WTC11 (cell line): ENCODE data around the gene TBL1X. TPM values are rescaled to one million over a fixed set of nuclear protein-coding genes. Genes with fewer than 3 reads are reported as not detected.

Experiments
- ATAC-seq: fragments of 200-7000 bp; cut with Tn5 transposase; 2 replicates; pipeline ENCODE4 v1.10.0; 2021; ENCODE audit warnings: mild to moderate bottlenecking, moderate library complexity
- CTCF ChIA-PET: fragments of 300-600 bp; sonication (Branson Sonifier 250); formaldehyde crosslinking; loops from one replicate; lab custom pipeline; 2021; ENCODE audit warnings: antibody characterized with exemption; lab: Charles Lee
- POLR2A ChIA-PET: fragments of 350-600 bp; sonication (Branson Sonifier 250); formaldehyde crosslinking; loops from one replicate; lab custom pipeline; 2021; ENCODE audit warnings: antibody characterized with exemption; lab: Charles Lee
- DNase-seq: peaks from one replicate; pipeline ENCODE4 v3.0.0; 2021; ENCODE audit warnings: low spot score
- H3K27ac Mint-ChIP-seq: 2 replicates; pipeline ENCODE4 v1.8.0; 2021; ENCODE audit warnings: mixed read lengths
- H3K27me3 Mint-ChIP-seq: 2 replicates; pipeline ENCODE4 v1.8.0; 2021; ENCODE audit warnings: low read depth, mild to moderate bottlenecking, moderate library complexity, mixed read lengths
- H3K36me3 Mint-ChIP-seq: 2 replicates; pipeline ENCODE4 v1.8.0; 2021; ENCODE audit warnings: mixed read lengths
- H3K4me1 Mint-ChIP-seq: 2 replicates; pipeline ENCODE4 v1.8.0; 2022; ENCODE audit warnings: mixed read lengths
- H3K4me3 Mint-ChIP-seq: 2 replicates; pipeline ENCODE4 v1.8.0; 2021; ENCODE audit warnings: mild to moderate bottlenecking, moderate library complexity, mixed read lengths
- H3K9me3 Mint-ChIP-seq: 2 replicates; pipeline ENCODE4 v1.8.0; 2021; ENCODE audit warnings: mixed read lengths
- E2F4 ChIP-seq: sonication (generic); formaldehyde crosslinking; IDR thresholded peaks from 2 replicates; pipeline ENCODE4 v1.8.1; 2022; ENCODE audit warnings: low read depth, mild to moderate bottlenecking, moderate library complexity, missing genetic modification reagents, borderline replicate concordance
- HMGA2 ChIP-seq: fragments of 250-450 bp; sonication (Bioruptor Pico); IDR thresholded peaks from 2 replicates; pipeline ENCODE4 v1.4.0; 2021; ENCODE audit warnings: mild to moderate bottlenecking, moderate library complexity
- MAX ChIP-seq: sonication (generic); formaldehyde crosslinking; IDR thresholded peaks from 2 replicates; pipeline ENCODE4 v1.8.0; 2022; ENCODE audit warnings: mild to moderate bottlenecking, missing genetic modification reagents
- NFATC4 ChIP-seq: fragments of 250-450 bp; sonication (Bioruptor Pico); IDR thresholded peaks from 2 replicates; pipeline ENCODE4 v1.9.0; 2021; ENCODE audit warnings: mild to moderate bottlenecking
- NR2C2 ChIP-seq: sonication (generic); formaldehyde crosslinking; IDR thresholded peaks from 2 replicates; pipeline ENCODE4 v1.8.0; 2022; ENCODE audit warnings: mild to moderate bottlenecking, missing genetic modification reagents
- PRDM15 ChIP-seq: sonication (generic); formaldehyde crosslinking; IDR thresholded peaks from 2 replicates; pipeline ENCODE4 v1.8.0; 2022; ENCODE audit warnings: missing genetic modification reagents
- PRRX2 ChIP-seq: fragments of 250-450 bp; sonication (Bioruptor Pico); IDR thresholded peaks from 2 replicates; pipeline ENCODE4 v1.8.0; 2021; ENCODE audit warnings: mild to moderate bottlenecking
- TCF7 ChIP-seq: sonication (generic); formaldehyde crosslinking; IDR thresholded peaks from 2 replicates; pipeline ENCODE4 v1.8.0; 2022; ENCODE audit warnings: mild to moderate bottlenecking, low read depth, missing genetic modification reagents, moderate library complexity
- TEAD1 ChIP-seq: sonication (generic); formaldehyde crosslinking; IDR thresholded peaks from 2 replicates; pipeline ENCODE4 v1.8.0; 2022; ENCODE audit warnings: mild to moderate bottlenecking, missing genetic modification reagents
- ZNF219 ChIP-seq: sonication (generic); formaldehyde crosslinking; IDR thresholded peaks from 2 replicates; pipeline ENCODE4 v1.8.0; 2023; ENCODE audit warnings: missing genetic modification reagents, mild to moderate bottlenecking, borderline replicate concordance
- ZNF232 ChIP-seq: sonication (generic); formaldehyde crosslinking; IDR thresholded peaks from 2 replicates; pipeline ENCODE4 v1.8.0; 2022; ENCODE audit warnings: mild to moderate bottlenecking, missing genetic modification reagents
- ZNF317 ChIP-seq: sonication (generic); formaldehyde crosslinking; IDR thresholded peaks from 2 replicates; pipeline ENCODE4 v1.8.1; 2023; ENCODE audit warnings: low read depth, mild to moderate bottlenecking, moderate library complexity, missing genetic modification reagents, borderline replicate concordance
- total RNA-seq: library from RNA; stranded (reverse); gene quantifications from 3 replicates; pipeline ENCODE4 v1.2.3, GENCODE V29; 2021
- TF ChIP-seq, protein P1 (sequence below): sonication (generic); formaldehyde crosslinking; IDR thresholded peaks from 2 replicates; pipeline ENCODE4 v1.8.1; 2022; ENCODE audit warnings: mild to moderate bottlenecking, moderate library complexity, missing genetic modification reagents
- TF ChIP-seq, protein P2 (sequence below): sonication (generic); formaldehyde crosslinking; IDR thresholded peaks from 2 replicates; pipeline ENCODE4 v1.8.1; 2022; ENCODE audit warnings: mild to moderate bottlenecking, missing genetic modification reagents, moderate library complexity, borderline replicate concordance
- TF ChIP-seq, protein P3 (sequence below): fragments of 250-450 bp; sonication (Bioruptor Pico); IDR thresholded peaks from 2 replicates; pipeline ENCODE4 v1.9.0; 2021; ENCODE audit warnings: moderate library complexity, mild to moderate bottlenecking, inconsistent platforms, borderline replicate concordance
- TF ChIP-seq, protein P4 (sequence below): fragments of 250-450 bp; sonication (Bioruptor Pico); IDR thresholded peaks from 2 replicates; pipeline ENCODE4 v1.9.0; 2021; ENCODE audit warnings: mild to moderate bottlenecking

TBL1X gene
- total RNA-seq, 1 experiment from 2014 or later, result 27.7 TPM

- TF ChIP-seq, protein P1, sequence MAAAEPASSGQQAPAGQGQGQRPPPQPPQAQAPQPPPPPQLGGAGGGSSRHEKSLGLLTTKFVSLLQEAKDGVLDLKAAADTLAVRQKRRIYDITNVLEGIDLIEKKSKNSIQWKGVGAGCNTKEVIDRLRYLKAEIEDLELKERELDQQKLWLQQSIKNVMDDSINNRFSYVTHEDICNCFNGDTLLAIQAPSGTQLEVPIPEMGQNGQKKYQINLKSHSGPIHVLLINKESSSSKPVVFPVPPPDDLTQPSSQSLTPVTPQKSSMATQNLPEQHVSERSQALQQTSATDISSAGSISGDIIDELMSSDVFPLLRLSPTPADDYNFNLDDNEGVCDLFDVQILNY (CRISPR knock-in tag), result no peak
- no peak for TF ChIP-seq ZNF232 (CRISPR knock-in tag)
- TF ChIP-seq TEAD1, result no peak
- no peak for TF ChIP-seq ZNF317 (CRISPR knock-in tag)
- no peak for TF ChIP-seq E2F4
- no peak for TF ChIP-seq MAX (CRISPR knock-in tag)
Observed at GRCh38 chrX:9573282-9574106, 108.6 kb downstream of the TBL1X start (continued).

DNA sequence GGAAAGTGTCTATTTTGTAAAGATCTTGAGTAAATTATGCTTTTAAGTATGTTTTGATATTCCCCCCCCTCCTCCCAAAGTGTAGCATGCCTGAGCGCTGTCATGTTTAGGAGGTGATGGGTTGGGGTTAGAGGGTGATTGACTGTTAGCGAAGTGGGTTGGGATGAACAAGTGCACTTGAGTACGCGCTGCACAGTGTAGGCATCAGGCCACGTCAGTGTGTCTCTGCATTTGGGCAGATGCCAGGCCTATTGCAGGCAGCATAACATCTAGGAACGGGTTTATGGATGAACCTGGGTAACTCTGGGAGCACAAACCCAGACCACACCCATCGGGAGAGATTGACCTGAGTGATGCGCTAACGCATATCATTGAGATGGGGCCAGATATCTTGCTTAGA, 111.2 kb downstream of the TBL1X start:
- no peaks in the 10 kb centered on the region; the same call in 1 of the 2 replicates for H3K27me3 Mint-ChIP-seq
- peaks cover 54% of the 10 kb centered on the region for H3K4me1 Mint-ChIP-seq
- no peak for ATAC-seq
- no peaks in the 10 kb centered on the region for H3K36me3 Mint-ChIP-seq
- H3K9me3 Mint-ChIP-seq, result no peaks in the 10 kb centered on the region
- no peak for DNase-seq
- CTCF ChIA-PET, result no interaction called here
- no peak overlapping the region for H3K4me3 Mint-ChIP-seq
- TF ChIP-seq, protein P1 (CRISPR knock-in tag), result no peak
- no peak overlapping the region for H3K27ac Mint-ChIP-seq
- POLR2A ChIA-PET, result no interaction called here

DNA sequence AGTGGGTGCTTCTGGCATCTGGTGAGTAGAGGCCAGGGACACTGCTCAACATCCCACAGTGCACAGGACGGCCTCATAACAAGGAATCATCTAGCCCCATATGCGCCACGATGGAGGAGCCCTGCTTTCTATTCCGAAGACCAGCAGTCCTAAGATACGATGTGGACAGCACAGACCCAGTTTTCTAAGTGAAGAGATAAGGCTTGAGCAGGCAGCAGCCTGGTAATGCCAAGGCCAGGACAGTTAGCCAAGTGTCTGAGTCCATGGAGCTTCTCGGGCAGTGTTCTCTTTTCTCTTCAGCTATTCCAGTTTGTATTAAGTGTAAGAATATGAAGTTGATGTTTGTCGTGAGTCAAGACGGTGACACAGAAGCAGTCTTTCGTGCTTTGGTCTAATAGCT, 112.7 kb downstream of the TBL1X start:
- H3K27ac Mint-ChIP-seq, result no peak overlapping the region
- no peaks in the 10 kb centered on the region; the same call in 1 of the 2 replicates for H3K27me3 Mint-ChIP-seq
- CTCF ChIA-PET, result interaction anchor here (1.3 kb wide), 1 partner anchor 10 kb away, joined by 3 read pairs; no protein-coding TSS in a partner anchor
- DNase-seq (no peak), ATAC-seq (no peak)
- H3K4me1 Mint-ChIP-seq, result peaks cover 50% of the 10 kb centered on the region
- no peaks in the 10 kb centered on the region for H3K9me3 Mint-ChIP-seq
- POLR2A ChIA-PET, result no interaction called here
- H3K36me3 Mint-ChIP-seq, result no peaks in the 10 kb centered on the region
- H3K4me3 Mint-ChIP-seq, result no peak overlapping the region
- TF ChIP-seq, protein P2, sequence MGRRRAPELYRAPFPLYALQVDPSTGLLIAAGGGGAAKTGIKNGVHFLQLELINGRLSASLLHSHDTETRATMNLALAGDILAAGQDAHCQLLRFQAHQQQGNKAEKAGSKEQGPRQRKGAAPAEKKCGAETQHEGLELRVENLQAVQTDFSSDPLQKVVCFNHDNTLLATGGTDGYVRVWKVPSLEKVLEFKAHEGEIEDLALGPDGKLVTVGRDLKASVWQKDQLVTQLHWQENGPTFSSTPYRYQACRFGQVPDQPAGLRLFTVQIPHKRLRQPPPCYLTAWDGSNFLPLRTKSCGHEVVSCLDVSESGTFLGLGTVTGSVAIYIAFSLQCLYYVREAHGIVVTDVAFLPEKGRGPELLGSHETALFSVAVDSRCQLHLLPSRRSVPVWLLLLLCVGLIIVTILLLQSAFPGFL (CRISPR knock-in tag), result no peak
- TF ChIP-seq, protein P3, sequence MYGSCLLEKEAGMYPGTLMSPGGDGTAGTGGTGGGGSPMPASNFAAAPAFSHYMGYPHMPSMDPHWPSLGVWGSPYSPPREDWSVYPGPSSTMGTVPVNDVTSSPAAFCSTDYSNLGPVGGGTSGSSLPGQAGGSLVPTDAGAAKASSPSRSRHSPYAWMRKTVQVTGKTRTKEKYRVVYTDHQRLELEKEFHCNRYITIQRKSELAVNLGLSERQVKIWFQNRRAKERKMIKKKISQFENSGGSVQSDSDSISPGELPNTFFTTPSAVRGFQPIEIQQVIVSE (CRISPR knock-in tag), result no peak
- TF ChIP-seq TCF7 (CRISPR knock-in tag) (no peak), HMGA2 (CRISPR knock-in tag) (no peak), NR2C2 (CRISPR knock-in tag) (no peak), NFATC4 (no peak), ZNF219 (no peak), PRDM15 (CRISPR knock-in tag) (no peak), PRRX2 (no peak)
- TF ChIP-seq, protein P4, sequence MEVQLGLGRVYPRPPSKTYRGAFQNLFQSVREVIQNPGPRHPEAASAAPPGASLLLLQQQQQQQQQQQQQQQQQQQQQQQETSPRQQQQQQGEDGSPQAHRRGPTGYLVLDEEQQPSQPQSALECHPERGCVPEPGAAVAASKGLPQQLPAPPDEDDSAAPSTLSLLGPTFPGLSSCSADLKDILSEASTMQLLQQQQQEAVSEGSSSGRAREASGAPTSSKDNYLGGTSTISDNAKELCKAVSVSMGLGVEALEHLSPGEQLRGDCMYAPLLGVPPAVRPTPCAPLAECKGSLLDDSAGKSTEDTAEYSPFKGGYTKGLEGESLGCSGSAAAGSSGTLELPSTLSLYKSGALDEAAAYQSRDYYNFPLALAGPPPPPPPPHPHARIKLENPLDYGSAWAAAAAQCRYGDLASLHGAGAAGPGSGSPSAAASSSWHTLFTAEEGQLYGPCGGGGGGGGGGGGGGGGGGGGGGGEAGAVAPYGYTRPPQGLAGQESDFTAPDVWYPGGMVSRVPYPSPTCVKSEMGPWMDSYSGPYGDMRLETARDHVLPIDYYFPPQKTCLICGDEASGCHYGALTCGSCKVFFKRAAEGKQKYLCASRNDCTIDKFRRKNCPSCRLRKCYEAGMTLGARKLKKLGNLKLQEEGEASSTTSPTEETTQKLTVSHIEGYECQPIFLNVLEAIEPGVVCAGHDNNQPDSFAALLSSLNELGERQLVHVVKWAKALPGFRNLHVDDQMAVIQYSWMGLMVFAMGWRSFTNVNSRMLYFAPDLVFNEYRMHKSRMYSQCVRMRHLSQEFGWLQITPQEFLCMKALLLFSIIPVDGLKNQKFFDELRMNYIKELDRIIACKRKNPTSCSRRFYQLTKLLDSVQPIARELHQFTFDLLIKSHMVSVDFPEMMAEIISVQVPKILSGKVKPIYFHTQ, result no peak
- TF ChIP-seq, all 79 proteins: peak for 0
